Measurements from ENCODE around the gene ARRDC2. TPM values are rescaled to one million over a fixed set of nuclear protein-coding genes. Genes with fewer than 3 reads are reported as not detected.
"Not testable (repeated sequence)": the region's sequence is repeated elsewhere in the genome, so short reads cannot be mapped to it uniquely, and the experiment has no call there.

ARRDC2 gene
- total RNA-seq, 1 donor from 2014 or later = 4.7 TPM

- no peaks in the 10 kb centered on the region for H4K20me1 ChIP-seq (ENCODE audit: low read depth)
- H3K4me3 ChIP-seq = no peak overlapping the region
- H3K27ac Mint-ChIP-seq = no peak overlapping the region
- no peak overlapping the region for H2AFZ ChIP-seq (replicated peaks)
- H3F3A ChIP-seq (ENCODE audit: low read depth) = no peaks in the 10 kb centered on the region
- H3K36me3 ChIP-seq = no peaks in the 10 kb centered on the region
- no peaks in the 10 kb centered on the region for H3K9me3 ChIP-seq (ENCODE audit: low read depth)
- H3K79me2 ChIP-seq (ENCODE audit: low read depth) = no peaks in the 10 kb centered on the region
- no peaks in the 10 kb centered on the region for H3K4me1 ChIP-seq
- no peak overlapping the region for H3K4me2 ChIP-seq
- H3K36me3 Mint-ChIP-seq = no peaks in the 10 kb centered on the region
- H3K4me1 Mint-ChIP-seq = peaks cover 6% of the 10 kb centered on the region
- H3K27ac ChIP-seq = no peak overlapping the region
- peaks cover 9% of the 10 kb centered on the region for H3K27me3 Mint-ChIP-seq (ENCODE audit: insufficient read depth, low read depth)
- H3K27me3 ChIP-seq = no peaks in the 10 kb centered on the region
- TF ChIP-seq EZH2 (IDR thresholded peaks at IDR 0.05) = no peak
- DNase-seq (ENCODE audit: low spot score) = no peak
- H3K9ac ChIP-seq = no peak overlapping the region
- no peak overlapping the region for H3K4me3 Mint-ChIP-seq
- no peaks in the 10 kb centered on the region for H3K9me3 Mint-ChIP-seq
Measured at GRCh38 chr19:18023622-18024251, 15.8 kb downstream of the ARRDC2 start.

DNA sequence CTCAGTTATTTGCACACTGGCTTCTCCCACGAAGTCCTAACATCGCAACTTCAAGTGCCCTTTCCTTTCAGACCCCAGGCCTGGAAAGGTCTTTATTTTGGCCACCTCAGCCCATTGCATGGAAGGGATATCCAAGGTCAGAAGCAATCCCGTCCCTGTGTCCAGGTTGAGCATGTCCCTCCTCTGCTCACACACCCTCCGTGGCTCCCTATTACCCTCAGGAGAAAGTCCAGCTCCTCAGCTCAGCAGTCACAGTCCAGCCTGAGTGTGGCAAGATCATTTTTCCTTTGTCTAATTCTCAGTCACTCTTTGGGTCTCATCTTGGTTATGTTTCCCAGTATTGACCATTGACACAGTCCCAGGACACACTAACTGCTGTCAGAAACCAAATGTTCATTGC, 19.2 kb downstream of the ARRDC2 start:
- no peak overlapping the region for H3K27ac Mint-ChIP-seq
- Histone ChIP-seq H3K4me2 (no peak overlapping the region), H3K27ac (no peak overlapping the region), H3K4me3 (no peak overlapping the region), H3K79me2 (ENCODE audit: low read depth) (no peaks in the 10 kb centered on the region), H2AFZ (replicated peaks) (no peak overlapping the region), H3K9me3 (ENCODE audit: low read depth) (no peaks in the 10 kb centered on the region), H3K36me3 (no peaks in the 10 kb centered on the region), H3K27me3 (no peaks in the 10 kb centered on the region), H3K9ac (no peak overlapping the region), H3F3A (ENCODE audit: low read depth) (no peaks in the 10 kb centered on the region), H3K4me1 (no peaks in the 10 kb centered on the region), H4K20me1 (ENCODE audit: low read depth) (no peaks in the 10 kb centered on the region)
- H3K4me3 Mint-ChIP-seq = no peak overlapping the region
- peaks cover 2% of the 10 kb centered on the region for H3K9me3 Mint-ChIP-seq
- peaks cover 13% of the 10 kb centered on the region for H3K27me3 Mint-ChIP-seq (ENCODE audit: insufficient read depth, low read depth)
- TF ChIP-seq CTCF (IDR thresholded peaks at IDR 0.05) (no peak), EZH2phosphoT487 (IDR thresholded peaks at IDR 0.05) (no peak), EZH2 (IDR thresholded peaks at IDR 0.05) (no peak)
- H3K4me1 Mint-ChIP-seq = peaks cover 4% of the 10 kb centered on the region
- H3K36me3 Mint-ChIP-seq = no peaks in the 10 kb centered on the region
- no peak for DNase-seq (ENCODE audit: low spot score)

DNA sequence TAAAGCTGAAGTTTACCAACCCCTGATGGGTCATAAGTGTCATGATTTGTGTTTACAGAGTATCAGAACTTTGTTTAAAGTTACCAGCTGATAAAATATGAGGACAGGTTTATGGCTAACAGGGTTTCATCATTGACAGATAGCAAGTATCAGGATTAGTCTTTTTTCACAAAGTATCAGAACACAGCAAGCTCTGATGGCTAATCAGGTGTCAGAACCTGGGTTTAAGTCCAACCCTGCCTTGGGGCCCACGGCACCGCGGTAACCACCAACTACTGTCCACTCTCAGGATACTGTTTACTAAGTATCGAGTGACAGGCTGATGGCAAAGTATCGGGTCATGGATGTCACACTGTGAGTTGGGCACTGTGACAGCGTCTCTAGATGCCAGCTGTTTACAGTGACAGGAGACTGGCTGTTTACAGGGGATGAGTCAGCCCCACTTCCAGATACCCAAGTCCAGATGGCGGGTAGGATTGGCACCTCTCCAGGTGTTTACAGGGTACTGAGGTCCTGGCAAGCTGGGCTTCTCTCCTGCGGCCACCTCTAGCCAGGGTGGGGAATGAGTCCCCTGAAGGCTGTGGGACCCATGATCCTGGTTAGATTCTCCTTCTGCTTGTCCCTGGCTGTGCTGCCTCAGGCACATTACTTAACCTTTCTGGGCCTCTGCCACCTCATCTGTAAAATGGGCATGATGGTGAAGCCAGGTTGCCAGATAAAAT, 21.8 kb downstream of the ARRDC2 start:
- H3K79me2 ChIP-seq (ENCODE audit: low read depth) = no peaks in the 10 kb centered on the region
- no peak overlapping the region for H3K27ac Mint-ChIP-seq
- DNase-seq (ENCODE audit: low spot score) = no peak
- no peaks in the 10 kb centered on the region for H3K9me3 ChIP-seq (ENCODE audit: low read depth)
- H3K4me1 Mint-ChIP-seq = peaks cover 5% of the 10 kb centered on the region
- no peak overlapping the region for H3K4me2 ChIP-seq
- TF ChIP-seq CTCF (IDR thresholded peaks at IDR 0.05) = no peak
- TF ChIP-seq EZH2 (IDR thresholded peaks at IDR 0.05) = no peak
- TF ChIP-seq EZH2phosphoT487 (IDR thresholded peaks at IDR 0.05) = no peak
- H3K36me3 ChIP-seq = no peaks in the 10 kb centered on the region
- H3F3A ChIP-seq (ENCODE audit: low read depth) = no peaks in the 10 kb centered on the region
- H3K27me3 Mint-ChIP-seq (ENCODE audit: insufficient read depth, low read depth) = peaks cover 11% of the 10 kb centered on the region
- no peak overlapping the region for H2AFZ ChIP-seq (replicated peaks)
- no peaks in the 10 kb centered on the region for H4K20me1 ChIP-seq (ENCODE audit: low read depth)
- H3K4me1 ChIP-seq = no peaks in the 10 kb centered on the region
- H3K9me3 Mint-ChIP-seq = peaks cover 2% of the 10 kb centered on the region
- no peak overlapping the region for H3K27ac ChIP-seq
- H3K9ac ChIP-seq = no peak overlapping the region
- H3K4me3 ChIP-seq = no peak overlapping the region
- no peaks in the 10 kb centered on the region for H3K36me3 Mint-ChIP-seq
- H3K27me3 ChIP-seq = no peaks in the 10 kb centered on the region
- H3K4me3 Mint-ChIP-seq = no peak overlapping the region

GRCh38 chr19:18031401-18031800, 23.4 kb downstream of the ARRDC2 start:
- not testable (repeated sequence) for DNase-seq (ENCODE audit: low spot score); H3K79me2 ChIP-seq (ENCODE audit: low read depth); H2AFZ ChIP-seq (replicated peaks); H3K4me2 ChIP-seq; H3K36me3 Mint-ChIP-seq; H3K36me3 ChIP-seq; H3F3A ChIP-seq (ENCODE audit: low read depth); H3K4me3 ChIP-seq; H3K4me1 Mint-ChIP-seq; H4K20me1 ChIP-seq (ENCODE audit: low read depth); H3K27ac Mint-ChIP-seq; H3K4me3 Mint-ChIP-seq; H3K9me3 Mint-ChIP-seq; H3K27me3 ChIP-seq; H3K9ac ChIP-seq; H3K4me1 ChIP-seq; H3K9me3 ChIP-seq (ENCODE audit: low read depth); H3K27ac ChIP-seq
- peaks cover 15% of the 10 kb centered on the region for H3K27me3 Mint-ChIP-seq (ENCODE audit: insufficient read depth, low read depth)

DNA sequence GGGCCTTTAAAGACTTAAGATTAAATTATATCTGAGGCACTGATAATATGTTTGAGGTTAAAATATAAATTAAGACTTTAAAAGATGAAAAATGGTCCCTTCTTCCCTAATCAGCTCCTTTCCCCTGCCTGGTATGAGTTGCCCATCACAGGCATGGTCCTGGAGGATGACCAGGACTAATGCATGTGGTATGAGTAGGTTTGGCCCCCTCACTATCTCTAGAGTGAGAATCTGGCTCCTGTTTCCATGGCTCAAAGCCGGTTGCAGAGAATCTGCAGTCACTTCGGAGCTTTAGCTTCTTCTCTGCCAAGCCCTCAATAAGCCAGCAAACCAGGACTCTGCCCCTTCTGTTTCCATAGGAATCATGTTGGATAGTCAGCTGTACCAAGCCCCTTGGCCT, 24.1 kb downstream of the ARRDC2 start:
- not testable (repeated sequence) for H3K36me3 ChIP-seq; H3K4me2 ChIP-seq; H3K9me3 Mint-ChIP-seq; H3K36me3 Mint-ChIP-seq; H3K9ac ChIP-seq; H4K20me1 ChIP-seq (ENCODE audit: low read depth); H2AFZ ChIP-seq (replicated peaks); DNase-seq (ENCODE audit: low spot score); H3K4me1 Mint-ChIP-seq; H3K4me3 Mint-ChIP-seq; H3K27ac ChIP-seq; H3K27me3 ChIP-seq; H3K9me3 ChIP-seq (ENCODE audit: low read depth); H3K4me3 ChIP-seq; H3F3A ChIP-seq (ENCODE audit: low read depth); H3K4me1 ChIP-seq; H3K79me2 ChIP-seq (ENCODE audit: low read depth); H3K27ac Mint-ChIP-seq
- peaks cover 15% of the 10 kb centered on the region for H3K27me3 Mint-ChIP-seq (ENCODE audit: insufficient read depth, low read depth)
